GM12878 (cell line): ENCODE measurements around the gene GALNT17. TPM values are rescaled to one million over a fixed set of nuclear protein-coding genes. Genes with fewer than 3 reads are reported as not detected.

Source experiments
- ATAC-seq: fragments of 200-7000 bp; cut with Tn5 transposase; 3 replicates; pipeline ENCODE4 v1.9.1; 2020; ENCODE audit warnings: mild to moderate bottlenecking, moderate library complexity
- BruUV-seq: library from RNA; stranded (reverse); fragments of 400-500 nt; replicated peaks from 2 replicates; lab custom pipeline; 2021; lab: Mats Ljungman, UMichigan
- CTCF ChIA-PET: fragments of 300-600 bp; sonication (Branson Sonifier 250); formaldehyde crosslinking; extraction: SDS; loops from one replicate; lab custom pipeline; 2021; ENCODE audit warnings: inconsistent platforms; lab: Yijun Ruan, JAX
- POLR2A ChIA-PET: fragments of 350-600 bp; formaldehyde crosslinking; extraction: SDS; loops from one replicate; lab custom pipeline; 2021; ENCODE audit warnings: inconsistent platforms; lab: Charles Lee
- RAD21 ChIA-PET: fragments of 300-600 bp; sonication (Branson Sonifier 250); formaldehyde crosslinking; loops from one replicate; lab custom pipeline; 2023; ENCODE audit warnings: antibody characterized with exemption; ENCODE audit not compliant: unreplicated experiment; lab: Charles Lee
- SMC1A ChIA-PET: fragments of 300-600 bp; sonication (Branson Sonifier 250); formaldehyde crosslinking; loops from one replicate; lab custom pipeline; 2023; ENCODE audit not compliant: unreplicated experiment, uncharacterized antibody; lab: Charles Lee
- DNase-seq: peaks from one replicate; pipeline ENCODE4 v3.0.0-alpha.2; 2011; ENCODE audit warnings: low read depth, low spot score
- FAIRE-seq: peaks from 3 replicates; lab custom pipeline; 2011; peaks lifted over from hg19 to GRCh38; lab: Jason Lieb, UNC
- H2AFZ ChIP-seq: 2 replicates; pipeline ENCODE4 v1.6.0; 2011; ENCODE audit warnings: low read depth, low read length, control low read depth; ENCODE audit not compliant: control insufficient read depth
- H3K27ac ChIP-seq: 2 replicates; pipeline ENCODE4 v1.5.1; 2011; ENCODE audit warnings: control low read depth; ENCODE audit not compliant: control insufficient read depth, insufficient read depth
- H3K27me3 ChIP-seq, 2 experiments: replicated peaks in 1 of 2; 2 replicates each; pipeline versions ENCODE4 v1.6.0 to v1.6.1; 2011; ENCODE audit warnings: low read length in 1 of 2; ENCODE audit not compliant: control insufficient read depth in 2 of 2, insufficient read depth in 2 of 2
- H3K36me3 ChIP-seq, 2 experiments: 2 replicates each; pipeline ENCODE4 v1.5.1; 2011; ENCODE audit warnings: low read length in 1 of 2; ENCODE audit not compliant: control insufficient read depth in 2 of 2, insufficient read depth in 2 of 2
- H3K4me1 ChIP-seq: 2 replicates; pipeline ENCODE4 v1.6.1; 2011; ENCODE audit warnings: mild to moderate bottlenecking, low read length, moderate library complexity, mixed read lengths; ENCODE audit not compliant: control insufficient read depth, insufficient read depth
- H3K4me2 ChIP-seq: 2 replicates; pipeline ENCODE4 v1.6.0; 2011; ENCODE audit warnings: control low read depth; ENCODE audit not compliant: control insufficient read depth, insufficient read depth
- H3K4me3 ChIP-seq: fragments of 200-600 bp; sonication (generic); 2 replicates; pipeline ENCODE4 v1.5.1; 2016
- H3K79me2 ChIP-seq: 2 replicates; pipeline ENCODE4 v1.6.0; 2011; ENCODE audit warnings: low read length; ENCODE audit not compliant: control insufficient read depth, insufficient read depth
- H3K9ac ChIP-seq: 2 replicates; pipeline ENCODE4 v1.8.0; 2011; ENCODE audit warnings: low read length, control low read depth, mixed read lengths; ENCODE audit not compliant: control insufficient read depth, insufficient read depth
- H3K9me3 ChIP-seq: replicated peaks from 3 replicates; pipeline ENCODE4 v1.5.1; 2011; ENCODE audit warnings: mild to moderate bottlenecking, low read length; ENCODE audit not compliant: control insufficient read depth, insufficient read depth
- H4K20me1 ChIP-seq: 2 replicates; pipeline ENCODE4 v1.6.0; 2011; ENCODE audit not compliant: control insufficient read depth, insufficient read depth
- FOXM1 ChIP-seq: IDR thresholded peaks from 2 replicates; pipeline ENCODE4 v1.6.1; 2012; ENCODE audit warnings: low read depth, mild to moderate bottlenecking, inconsistent platforms, low read length, moderate library complexity
- IKZF2 ChIP-seq, 2 experiments: fragments of 450-650 bp; IDR thresholded peaks; 2 replicates each; pipeline ENCODE4 v1.6.1; 2017; ENCODE audit warnings: mild to moderate bottlenecking in 2 of 2, moderate library complexity in 2 of 2
- NBN ChIP-seq: fragments of 450-650 bp; IDR thresholded peaks from 2 replicates; pipeline ENCODE4 v1.6.1; 2016
- NR2C2 ChIP-seq: IDR thresholded peaks from 2 replicates; pipeline ENCODE4 v1.6.1; 2011; ENCODE audit warnings: borderline replicate concordance, low read depth; ENCODE audit not compliant: control insufficient read depth, insufficient read length
- ZNF24 ChIP-seq: fragments of 450-650 bp; IDR thresholded peaks from 2 replicates; pipeline ENCODE4 v1.6.1; 2017; ENCODE audit warnings: antibody characterized with exemption, mild to moderate bottlenecking
- WGBS: methylation state at CpG from one replicate; pipeline ENCODE4 v1.1.6; 2016; ENCODE audit warnings: low lambda C conversion rate; ENCODE audit not compliant: insufficient replicate concordance, insufficient coverage; ENCODE audit errors: missing lambda C conversion rate; 5-methylcytosine and 5-hydroxymethylcytosine counted together
- in situ Hi-C: fragments of 300-500 bp; cut with MboI; formaldehyde crosslinking; loops from 9 replicates; pipeline ENCODE4 v1.14.3; 2018; ENCODE audit warnings: mixed read lengths
- intact Hi-C: fragments of 100-400 bp; cut with micrococcal nuclease; formaldehyde crosslinking; loops from one replicate; pipeline ENCODE4 v1.14.2; 2022; ENCODE audit not compliant: unreplicated experiment
- polyA plus RNA-seq, 11 experiments: library from polyadenylated mRNA; depleted of rRNA in 4 of 11; unstranded in 6 of 11; stranded (reverse) in 5 of 11; fragments of >200 nt; fragmentation: Nextera tagmentation in 4 of 11; fragmentation: Illumina TruSeq in 1 of 11; extraction: Ambion mirVana in 4 of 11; extraction: Trizol in 1 of 11; gene quantifications; 1 replicate in 1 of 11; 2 replicates in 10 of 11; pipeline versions ENCODE4 v1.2.1 to v1.2.3, GENCODE V29; 2011 to 2016; ENCODE audit warnings: inconsistent platforms in 2 of 11, missing spikeins in 2 of 11, low read depth in 1 of 11
- total RNA-seq, 4 experiments: library from RNA; depleted of rRNA in 3 of 4; stranded (reverse); fragments of >200 nt in 3 of 4; fragmentation: Illumina TruSeq in 1 of 4; extraction: Trizol in 1 of 4; gene quantifications; 2 replicates each; pipeline versions ENCODE4 v1.2.1 to v1.2.3, GENCODE V29; 2013 to 2021
- TF ChIP-seq, protein P1 (sequence below): IDR thresholded peaks from 2 replicates; pipeline ENCODE4 v1.6.1; 2012; ENCODE audit warnings: improper control_type of control experiment, low read depth, low read length; ENCODE audit not compliant: insufficient replicate concordance

Gene GALNT17
- total and polyA plus RNA-seq, 10 of the 15 experiments (the other 5 are each of a cell fraction or from before 2014, with no cell fraction given): 0.12 to 0.15 TPM; not detected in 8

DNA sequence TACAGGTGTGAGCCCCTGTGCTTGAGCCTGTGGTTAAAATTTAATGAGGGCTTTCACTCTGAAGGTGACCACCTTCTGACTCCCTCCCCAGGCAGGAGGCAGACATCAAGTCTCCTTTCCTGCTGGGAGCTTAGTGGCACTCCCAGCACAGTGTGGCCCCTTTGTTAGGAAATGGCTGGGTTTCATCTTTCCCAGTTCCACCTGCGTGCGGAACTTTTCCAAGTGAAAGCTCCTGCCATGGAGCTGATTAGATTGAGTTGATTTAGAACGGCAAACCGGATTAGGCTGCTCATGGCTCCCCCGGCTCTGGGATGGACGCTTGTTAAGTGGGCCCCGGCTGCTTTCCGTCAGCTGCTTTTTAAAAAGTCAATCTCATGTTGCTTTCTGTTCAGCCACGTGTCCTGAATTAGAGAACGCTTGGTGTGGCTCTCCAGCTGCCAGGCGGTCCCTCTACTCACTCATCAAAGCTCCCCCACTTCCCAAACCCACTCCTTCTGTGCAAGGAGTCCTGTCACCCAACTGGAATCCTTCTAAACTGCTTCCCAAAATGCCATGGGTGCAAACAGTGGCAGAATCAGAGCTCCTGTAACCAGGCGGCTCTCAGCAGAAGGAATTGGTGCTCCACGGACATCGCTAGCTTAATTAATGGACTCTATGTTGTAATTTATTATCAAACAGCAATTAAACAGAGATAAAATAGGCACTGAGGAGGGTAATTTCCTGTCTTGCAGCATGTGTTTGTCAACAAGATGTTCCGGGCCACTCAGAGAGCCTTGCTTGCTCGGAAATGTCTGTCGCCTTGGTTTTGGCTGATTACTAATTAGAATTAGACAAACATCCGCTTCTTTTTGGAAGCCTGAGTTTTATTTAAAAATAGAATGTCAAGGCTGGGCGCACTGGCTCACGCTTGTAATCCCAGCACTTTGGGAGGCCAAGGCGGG is 551.2 kb downstream of the GALNT17 start:
- DNase-seq: no peak
- H3K4me3 ChIP-seq: no peak overlapping the region
- no peak overlapping the region for H3K4me2 ChIP-seq
- no peak for FAIRE-seq
- SMC1A ChIA-PET: no interaction called here
- RAD21 ChIA-PET: no interaction called here
- TF ChIP-seq FOXM1 (no peak), ZNF24 (no peak), IKZF2 (IDR thresholded peaks at IDR 0.05) (no peak), NR2C2 (no peak), NBN (no peak)
- TF ChIP-seq, protein P1, sequence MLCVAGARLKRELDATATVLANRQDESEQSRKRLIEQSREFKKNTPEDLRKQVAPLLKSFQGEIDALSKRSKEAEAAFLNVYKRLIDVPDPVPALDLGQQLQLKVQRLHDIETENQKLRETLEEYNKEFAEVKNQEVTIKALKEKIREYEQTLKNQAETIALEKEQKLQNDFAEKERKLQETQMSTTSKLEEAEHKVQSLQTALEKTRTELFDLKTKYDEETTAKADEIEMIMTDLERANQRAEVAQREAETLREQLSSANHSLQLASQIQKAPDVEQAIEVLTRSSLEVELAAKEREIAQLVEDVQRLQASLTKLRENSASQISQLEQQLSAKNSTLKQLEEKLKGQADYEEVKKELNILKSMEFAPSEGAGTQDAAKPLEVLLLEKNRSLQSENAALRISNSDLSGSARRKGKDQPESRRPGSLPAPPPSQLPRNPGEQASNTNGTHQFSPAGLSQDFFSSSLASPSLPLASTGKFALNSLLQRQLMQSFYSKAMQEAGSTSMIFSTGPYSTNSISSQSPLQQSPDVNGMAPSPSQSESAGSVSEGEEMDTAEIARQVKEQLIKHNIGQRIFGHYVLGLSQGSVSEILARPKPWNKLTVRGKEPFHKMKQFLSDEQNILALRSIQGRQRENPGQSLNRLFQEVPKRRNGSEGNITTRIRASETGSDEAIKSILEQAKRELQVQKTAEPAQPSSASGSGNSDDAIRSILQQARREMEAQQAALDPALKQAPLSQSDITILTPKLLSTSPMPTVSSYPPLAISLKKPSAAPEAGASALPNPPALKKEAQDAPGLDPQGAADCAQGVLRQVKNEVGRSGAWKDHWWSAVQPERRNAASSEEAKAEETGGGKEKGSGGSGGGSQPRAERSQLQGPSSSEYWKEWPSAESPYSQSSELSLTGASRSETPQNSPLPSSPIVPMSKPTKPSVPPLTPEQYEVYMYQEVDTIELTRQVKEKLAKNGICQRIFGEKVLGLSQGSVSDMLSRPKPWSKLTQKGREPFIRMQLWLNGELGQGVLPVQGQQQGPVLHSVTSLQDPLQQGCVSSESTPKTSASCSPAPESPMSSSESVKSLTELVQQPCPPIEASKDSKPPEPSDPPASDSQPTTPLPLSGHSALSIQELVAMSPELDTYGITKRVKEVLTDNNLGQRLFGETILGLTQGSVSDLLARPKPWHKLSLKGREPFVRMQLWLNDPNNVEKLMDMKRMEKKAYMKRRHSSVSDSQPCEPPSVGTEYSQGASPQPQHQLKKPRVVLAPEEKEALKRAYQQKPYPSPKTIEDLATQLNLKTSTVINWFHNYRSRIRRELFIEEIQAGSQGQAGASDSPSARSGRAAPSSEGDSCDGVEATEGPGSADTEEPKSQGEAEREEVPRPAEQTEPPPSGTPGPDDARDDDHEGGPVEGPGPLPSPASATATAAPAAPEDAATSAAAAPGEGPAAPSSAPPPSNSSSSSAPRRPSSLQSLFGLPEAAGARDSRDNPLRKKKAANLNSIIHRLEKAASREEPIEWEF: no peak
- H3K4me1 ChIP-seq: no peaks in the 10 kb centered on the region
- no peaks in the 10 kb centered on the region; the same call in 2 of the 3 replicates for H3K9me3 ChIP-seq
- ATAC-seq: no peak
- WGBS: 60% methylated on average over 21 of the region's 21 CpGs
- in situ Hi-C loops: no loop called here
- no TSS peak for BruUV-seq
- H2AFZ ChIP-seq: no peak overlapping the region
- no peaks in the 10 kb centered on the region for H4K20me1 ChIP-seq
- no peaks in the 10 kb centered on the region for H3K36me3 ChIP-seq
- CTCF ChIA-PET: no interaction called here
- intact Hi-C loops: no loop called here
- no peaks in the 10 kb centered on the region for H3K79me2 ChIP-seq
- H3K27me3 ChIP-seq: no peaks in the 10 kb centered on the region
- no peak overlapping the region for H3K9ac ChIP-seq
- no peak overlapping the region for H3K27ac ChIP-seq
- POLR2A ChIA-PET: no interaction called here
